Measurements from ENCODE around the gene NLRC5. TPM values are rescaled to one million over a fixed set of nuclear protein-coding genes. Genes with fewer than 3 reads are reported as not detected.

Gene NLRC5
- total RNA-seq, 1 experiment from 2014 or later: 2.4 TPM

DNA sequence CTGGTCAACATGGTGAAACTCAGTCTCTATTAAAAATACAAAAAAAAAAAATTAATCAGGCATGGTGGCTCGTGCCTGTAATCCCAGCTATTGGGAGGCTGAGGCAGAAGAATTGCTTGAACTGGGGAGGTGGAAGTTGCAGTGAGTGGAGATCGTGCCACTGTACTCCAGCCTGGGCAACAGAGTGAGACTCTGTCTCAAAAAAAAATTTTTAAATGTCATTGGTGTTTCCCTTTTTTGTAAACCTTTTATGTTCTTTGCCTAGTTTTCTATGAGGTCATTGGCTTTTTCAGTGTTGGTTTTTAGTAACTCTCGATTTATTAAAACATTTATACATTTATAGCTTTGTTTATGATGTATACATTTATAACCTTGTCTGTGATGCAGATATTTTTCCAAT is 18.2 kb downstream of the NLRC5 start:
- Histone ChIP-seq H4K8ac (replicated peaks; ENCODE audit: insufficient read length, low read depth, low read length) (no peak overlapping the region), H2BK20ac (ENCODE audit: low read depth, low read length, poor library complexity, severe bottlenecking) (no peak overlapping the region)

More for the DNA sequence above, 18.2 kb downstream of the NLRC5 start:
- H3K4me2 ChIP-seq (ENCODE audit: insufficient read depth, insufficient read length, low read length): no peak overlapping the region
- no peak overlapping the region for H2BK12ac ChIP-seq (ENCODE audit: insufficient read length, low read depth, low read length)
- H2BK15ac ChIP-seq (ENCODE audit: low read depth, low read length): no peak overlapping the region
- no peaks in the 10 kb centered on the region for H3K36me3 Mint-ChIP-seq (ENCODE audit: insufficient read depth in 1 of 3, low read depth in 3 of 3)
- no peaks in the 10 kb centered on the region for H3K9me3 ChIP-seq (ENCODE audit: control insufficient read depth, low read depth, low read length)
- no peak overlapping the region for H2BK5ac ChIP-seq (ENCODE audit: insufficient read length, low read length)
- H4K5ac ChIP-seq (ENCODE audit: insufficient read length, low read depth, low read length): no peak overlapping the region
- no peak overlapping the region for H4K91ac ChIP-seq (ENCODE audit: insufficient read length, low read depth, low read length)
- no peak overlapping the region for H3K23ac ChIP-seq (ENCODE audit: insufficient read length, low read depth, low read length)
- DNase-seq: no peak
- H2AFZ ChIP-seq (ENCODE audit: low read length): no peak overlapping the region
- no peak overlapping the region for H3K27ac Mint-ChIP-seq
- H3K4me3 Mint-ChIP-seq: no peak overlapping the region
- no peaks in the 10 kb centered on the region for H3K79me1 ChIP-seq (ENCODE audit: insufficient read depth, low read depth, low read length, poor library complexity, severe bottlenecking)
- H3K4me1 Mint-ChIP-seq: peaks cover 17 to 20% of the 10 kb centered on the region in 2 experiments
- H3K14ac ChIP-seq (ENCODE audit: insufficient read depth, low read length): no peak overlapping the region
- no peak overlapping the region for H3K18ac ChIP-seq (ENCODE audit: insufficient read length, low read depth, low read length)
- H3K27me3 Mint-ChIP-seq (ENCODE audit: low read depth): no peaks in the 10 kb centered on the region; the same call in 1 of the 2 replicates
- no peak overlapping the region for H3K56ac ChIP-seq (ENCODE audit: insufficient read length, low read depth, low read length)
- TF ChIP-seq, protein P1, sequence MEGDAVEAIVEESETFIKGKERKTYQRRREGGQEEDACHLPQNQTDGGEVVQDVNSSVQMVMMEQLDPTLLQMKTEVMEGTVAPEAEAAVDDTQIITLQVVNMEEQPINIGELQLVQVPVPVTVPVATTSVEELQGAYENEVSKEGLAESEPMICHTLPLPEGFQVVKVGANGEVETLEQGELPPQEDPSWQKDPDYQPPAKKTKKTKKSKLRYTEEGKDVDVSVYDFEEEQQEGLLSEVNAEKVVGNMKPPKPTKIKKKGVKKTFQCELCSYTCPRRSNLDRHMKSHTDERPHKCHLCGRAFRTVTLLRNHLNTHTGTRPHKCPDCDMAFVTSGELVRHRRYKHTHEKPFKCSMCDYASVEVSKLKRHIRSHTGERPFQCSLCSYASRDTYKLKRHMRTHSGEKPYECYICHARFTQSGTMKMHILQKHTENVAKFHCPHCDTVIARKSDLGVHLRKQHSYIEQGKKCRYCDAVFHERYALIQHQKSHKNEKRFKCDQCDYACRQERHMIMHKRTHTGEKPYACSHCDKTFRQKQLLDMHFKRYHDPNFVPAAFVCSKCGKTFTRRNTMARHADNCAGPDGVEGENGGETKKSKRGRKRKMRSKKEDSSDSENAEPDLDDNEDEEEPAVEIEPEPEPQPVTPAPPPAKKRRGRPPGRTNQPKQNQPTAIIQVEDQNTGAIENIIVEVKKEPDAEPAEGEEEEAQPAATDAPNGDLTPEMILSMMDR (conservative IDR thresholded peaks at IDR 0.05): no peak
- H3K9ac ChIP-seq (ENCODE audit: extremely low read depth, insufficient read length, low read length): no peak overlapping the region
- no peak overlapping the region for H3K27ac ChIP-seq (ENCODE audit: insufficient read length, low read depth, low read length)
- no peaks in the 10 kb centered on the region for H3K23me2 ChIP-seq (ENCODE audit: insufficient read length, low read depth, low read length, poor library complexity, severe bottlenecking)
- H3K79me2 ChIP-seq (ENCODE audit: insufficient read depth, low read length): no peaks in the 10 kb centered on the region
- no peaks in the 10 kb centered on the region for H3K9me3 Mint-ChIP-seq
- no peaks in the 10 kb centered on the region for H4K20me1 ChIP-seq (ENCODE audit: control insufficient read depth, insufficient read depth, insufficient read length)
- no CpG with 5 or more reads among the region's 3 CpGs for WGBS (ENCODE audit: extremely low coverage, insufficient read length, low lambda C conversion rate)
- peaks cover 3% of the 10 kb centered on the region; the same call in 1 of the 2 replicates for H3K4me1 ChIP-seq (ENCODE audit: insufficient read depth, low read length)
- H2AK5ac ChIP-seq (ENCODE audit: insufficient read length, low read length): no peak overlapping the region
- H3K27me3 ChIP-seq (ENCODE audit: insufficient read depth, low read length): peaks cover 2% of the 10 kb centered on the region; the same call in 1 of the 2 replicates
- H3K4ac ChIP-seq (ENCODE audit: low read depth, low read length): no peak overlapping the region
- H3T11ph ChIP-seq (ENCODE audit: low read length): no peak overlapping the region
- H2BK120ac ChIP-seq (ENCODE audit: low read depth, low read length, poor library complexity, severe bottlenecking): no peak overlapping the region

Measured in H9 (cell line).